DLD1 (cell line): ENCODE results near the gene MAP2K3.
"Not testable (repeated sequence)": the region's sequence is repeated elsewhere in the genome, so short reads cannot be mapped to it uniquely, and the experiment has no call there.

ENCODE experiments used
- in situ Hi-C: cut with HindIII; loops from 2 replicates; pipeline ENCODE4 v1.10.0; 2017; ENCODE audit warnings: low sequenced_read_pairs

The MAP2K3 gene

GRCh38 chr17:21349358-21350050 lies 65.0 kb downstream of the MAP2K3 start:
- in situ Hi-C loops = not testable (repeated sequence)

GRCh38 chr17:21350495-21350894 lies 66.0 kb downstream of the MAP2K3 start:
- in situ Hi-C loops = not testable (repeated sequence)

- in situ Hi-C loops = no loop called here
Measured at GRCh38 chr17:21351366-21352065, 67.0 kb downstream of the MAP2K3 start.

GRCh38 chr17:21352221-21352980 lies 67.9 kb downstream of the MAP2K3 start:
- in situ Hi-C loops = no loop called here

- in situ Hi-C loops = no loop called here
Measured at GRCh38 chr17:21352981-21353265, 68.4 kb downstream of the MAP2K3 start.

- in situ Hi-C loops = no loop called here
Measured at GRCh38 chr17:21353326-21354010, 69.0 kb downstream of the MAP2K3 start.

GRCh38 chr17:21354796-21355385 lies 70.4 kb downstream of the MAP2K3 start:
- in situ Hi-C loops = no loop called here

- in situ Hi-C loops = no loop called here
Measured at GRCh38 chr17:21355586-21355985, 71.1 kb downstream of the MAP2K3 start.

GRCh38 chr17:21356537-21357127 lies 72.1 kb downstream of the MAP2K3 start:
- in situ Hi-C loops = no loop called here

- in situ Hi-C loops = no loop called here
Measured at GRCh38 chr17:21357281-21357680, 72.8 kb downstream of the MAP2K3 start.

- in situ Hi-C loops = no loop called here
Measured at GRCh38 chr17:21357696-21358656, 73.5 kb downstream of the MAP2K3 start.

GRCh38 chr17:21358682-21359482 lies 74.4 kb downstream of the MAP2K3 start:
- in situ Hi-C loops = no loop called here

GRCh38 chr17:21359483-21359840 lies 75.0 kb downstream of the MAP2K3 start:
- in situ Hi-C loops = no loop called here

- in situ Hi-C loops = no loop called here
Measured at GRCh38 chr17:21360048-21360447, 75.5 kb downstream of the MAP2K3 start.

- in situ Hi-C loops = no loop called here
Measured at GRCh38 chr17:21361020-21361809, 76.7 kb downstream of the MAP2K3 start.

- in situ Hi-C loops = no loop called here
Measured at GRCh38 chr17:21362331-21362931, 77.9 kb downstream of the MAP2K3 start.

- in situ Hi-C loops = no loop called here
Measured at GRCh38 chr17:21363776-21364642, 79.5 kb downstream of the MAP2K3 start.
